HepG2 (cell line): ENCODE results near the gene VPS26A. TPM values are rescaled to one million over a fixed set of nuclear protein-coding genes. Genes with fewer than 3 reads are reported as not detected.

ENCODE experiments used
- ATF6 ChIP-seq: sonication (generic); formaldehyde crosslinking; conservative IDR thresholded peaks from 2 replicates; pipeline ENCODE4 v1.4.0; 2020; ENCODE audit warnings: missing genetic modification reagents
- CENPX ChIP-seq: sonication (generic); formaldehyde crosslinking; IDR thresholded peaks from 2 replicates; pipeline ENCODE4 v1.9.0; 2021; ENCODE audit warnings: mild to moderate bottlenecking, missing genetic modification reagents, moderate library complexity
- DRAP1 ChIP-seq: IDR thresholded peaks from 2 replicates; pipeline ENCODE4 v1.6.1; 2016; ENCODE audit warnings: missing genetic modification reagents, missing compliant biosample characterization
- EP300 ChIP-seq, 3 experiments: sonication (generic) in 1 of 3; formaldehyde crosslinking in 1 of 3; IDR thresholded peaks; 2 replicates each; pipeline versions ENCODE4 v1.5.1 to v1.6.1; 2011 to 2020; ENCODE audit warnings: low read depth in 2 of 3, low read length in 2 of 3, borderline replicate concordance in 1 of 3, improper control_type of control experiment in 1 of 3, mild to moderate bottlenecking in 1 of 3, missing genetic modification reagents in 1 of 3, moderate library complexity in 1 of 3
- ETV6 ChIP-seq: sonication (generic); formaldehyde crosslinking; conservative IDR thresholded peaks from 2 replicates; pipeline ENCODE4 v1.4.0; 2020; ENCODE audit warnings: missing genetic modification reagents
- GTF3A ChIP-seq: sonication (generic); formaldehyde crosslinking; conservative IDR thresholded peaks from 2 replicates; pipeline ENCODE4 v1.4.0; 2020; ENCODE audit warnings: mild to moderate bottlenecking, missing genetic modification reagents
- HHEX ChIP-seq: IDR thresholded peaks from 2 replicates; pipeline ENCODE4 v1.6.1; 2016; ENCODE audit warnings: control low read depth
- HNRNPLL ChIP-seq: fragments of 200-400 bp; formaldehyde crosslinking; IDR thresholded peaks from 2 replicates; pipeline ENCODE4 v1.6.1; 2017; ENCODE audit warnings: mild to moderate bottlenecking, low read depth, low read length; ENCODE audit not compliant: poor library complexity, severe bottlenecking
- JDP2 ChIP-seq: sonication (generic); formaldehyde crosslinking; IDR thresholded peaks from 2 replicates; pipeline ENCODE4 v1.8.1; 2022; ENCODE audit warnings: missing genetic modification reagents, borderline replicate concordance
- MBNL3 ChIP-seq: fragments of 250-450 bp; sonication (Bioruptor Pico); conservative IDR thresholded peaks from 2 replicates; pipeline ENCODE4 v1.8.0; 2022; ENCODE audit warnings: mild to moderate bottlenecking, inconsistent platforms
- MED1 ChIP-seq: sonication (generic); formaldehyde crosslinking; IDR thresholded peaks from 2 replicates; pipeline ENCODE4 v1.4.0; 2020; ENCODE audit warnings: missing genetic modification reagents
- MYPOP ChIP-seq: sonication (generic); formaldehyde crosslinking; IDR thresholded peaks from 2 replicates; pipeline ENCODE4 v1.8.1; 2023; ENCODE audit warnings: mild to moderate bottlenecking, moderate library complexity, missing genetic modification reagents
- NFE2 ChIP-seq: sonication (generic); formaldehyde crosslinking; IDR thresholded peaks from 2 replicates; pipeline ENCODE4 v1.4.0; 2020; ENCODE audit warnings: missing genetic modification reagents
- NFKBIZ ChIP-seq: IDR thresholded peaks from 2 replicates; pipeline ENCODE4 v1.6.1; 2018; ENCODE audit warnings: missing genetic modification reagents, missing compliant biosample characterization
- PPARG ChIP-seq: conservative IDR thresholded peaks from 2 replicates; pipeline ENCODE4 v1.6.1; 2016; ENCODE audit warnings: missing biosample characterization, missing genetic modification reagents
- TRIM22 ChIP-seq: fragments of 450-650 bp; IDR thresholded peaks from 2 replicates; pipeline ENCODE4 v1.6.1; 2017
- ZC3H4 ChIP-seq: sonication (generic); formaldehyde crosslinking; IDR thresholded peaks from 2 replicates; pipeline ENCODE4 v1.4.0; 2020; ENCODE audit warnings: missing genetic modification reagents, borderline replicate concordance
- ZEB1 ChIP-seq: IDR thresholded peaks from 2 replicates; pipeline ENCODE4 v1.6.1; 2012; ENCODE audit warnings: mild to moderate bottlenecking, low read depth, inconsistent platforms; ENCODE audit not compliant: insufficient replicate concordance
- ZFP36L1 ChIP-seq: sonication (generic); formaldehyde crosslinking; IDR thresholded peaks from 2 replicates; pipeline ENCODE4 v1.8.0; 2022; ENCODE audit warnings: mild to moderate bottlenecking, missing genetic modification reagents, moderate library complexity
- ZFYVE20 ChIP-seq: sonication (generic); formaldehyde crosslinking; IDR thresholded peaks from 2 replicates; pipeline ENCODE4 v1.8.0; 2023; ENCODE audit warnings: low read depth, mild to moderate bottlenecking, moderate library complexity, missing genetic modification reagents, borderline replicate concordance
- ZNF232 ChIP-seq: sonication (generic); formaldehyde crosslinking; IDR thresholded peaks from 2 replicates; pipeline ENCODE4 v1.4.0; 2020; ENCODE audit warnings: missing genetic modification reagents, borderline replicate concordance
- ZNF549 ChIP-seq: sonication (generic); formaldehyde crosslinking; IDR thresholded peaks from 2 replicates; pipeline ENCODE4 v1.5.0; 2020; ENCODE audit warnings: missing genetic modification reagents
- ZNF800 ChIP-seq: sonication (generic); formaldehyde crosslinking; IDR thresholded peaks from 2 replicates; pipeline ENCODE4 v1.4.0; 2020; ENCODE audit warnings: missing genetic modification reagents
- polyA plus RNA-seq, 8 experiments: library from polyadenylated mRNA; depleted of rRNA in 3 of 8; stranded (reverse) in 7 of 8; unstranded in 1 of 8; fragments of >200 nt; fragmentation: Illumina TruSeq in 4 of 8; extraction: Trizol in 4 of 8; gene quantifications; 2 replicates each; pipeline versions ENCODE4 v1.2.1 to v1.2.3, GENCODE V29; 2011 to 2016; ENCODE audit warnings: low read depth in 4 of 8, missing spikeins in 1 of 8, mixed read lengths in 1 of 8; ENCODE audit not compliant: insufficient read depth in 1 of 8
- total RNA-seq, 5 experiments: library from RNA; depleted of rRNA; stranded (reverse); fragments of >200 nt; fragmentation: Illumina TruSeq; extraction: Trizol; gene quantifications; 2 replicates each; pipeline ENCODE4 v1.2.3, GENCODE V29; 2016; ENCODE audit warnings: low read depth in 1 of 5

The VPS26A gene
- total and polyA plus RNA-seq, 2 of the 13 experiments (the other 11 are each of a cell fraction or from before 2014, with no cell fraction given) = 12.9 to 32.6 TPM

- TF ChIP-seq GTF3A (CRISPR knock-in tag) (no peak), NFE2 (CRISPR knock-in tag) (no peak), MBNL3 (CRISPR knock-in tag) (no peak), EP300 (IDR thresholded peaks at IDR 0.05; ENCODE audit: low read depth in 2 of 2, low read length in 2 of 2) (no peak), EP300 (CRISPR knock-in tag; IDR thresholded peaks at IDR 0.05; ENCODE audit: borderline replicate concordance) (no peak), ETV6 (CRISPR knock-in tag) (no peak), ZFP36L1 (CRISPR knock-in tag) (no peak), DRAP1 (CRISPR knock-in tag) (peak; percentile 82), MYPOP (CRISPR knock-in tag) (no peak; the same call in none of the 2 replicates), ZFYVE20 (no peak), ZNF800 (CRISPR knock-in tag) (peak; percentile 86; the same call in 1 of the 2 replicates), ZEB1 (no peak), PPARG (CRISPR knock-in tag) (no peak), TRIM22 (no peak), HHEX (CRISPR knock-in tag) (no peak), MED1 (CRISPR knock-in tag) (peak; percentile 53), ZNF232 (peak; percentile 66; the same call in 1 of the 2 replicates), ZNF549 (CRISPR knock-in tag) (no peak), ATF6 (no peak), HNRNPLL (peak; percentile 76), JDP2 (no peak), ZC3H4 (CRISPR knock-in tag) (no peak), NFKBIZ (CRISPR knock-in tag) (no peak), CENPX (no peak)
Measured at GRCh38 chr10:69123747-69124562, at the start of gene VPS26A (continued).
